Naive thymus-derived CD8-positive, alpha-beta T cell (primary cell): Measurements from ENCODE around the gene BTBD9. TPM values are rescaled to one million over a fixed set of nuclear protein-coding genes. Genes with fewer than 3 reads are reported as not detected.
A peak's percentile ranks its signal among the peaks of the same experiment; 100 is the strongest.

Experiments used
- ATAC-seq, 2 donors: fragments of 150-1000 bp; cut with Tn5 transposase in 1 of 2; sonication (Bioruptor Pico), chemical (Tn5 transposase) in 1 of 2; 1 replicate in 1 of 2; 2 replicates in 1 of 2; pipeline ENCODE4 v1.10.0; 2021; ENCODE audit warnings: mild to moderate bottlenecking in 2 of 2, moderate library complexity in 2 of 2
- POLR2A ChIA-PET: fragments of 350-600 bp; sonication (Branson Sonifier 250); formaldehyde crosslinking; loops from one replicate; lab custom pipeline; 2021; ENCODE audit warnings: antibody characterized with exemption; lab: Charles Lee
- DNase-seq, 10 donors: peaks; one replicate each; pipeline versions ENCODE4 v3.0.0 to v3.0.0-alpha.2; 2020 to 2022
- H3K27ac Mint-ChIP-seq, 10 donors: one replicate each; pipeline ENCODE4 v1.8.0; 2020 to 2022; ENCODE audit warnings: mild to moderate bottlenecking in 10 of 10, mixed read lengths in 10 of 10, moderate library complexity in 4 of 10, inconsistent platforms in 1 of 10
- H3K27me3 Mint-ChIP-seq, 5 donors: one replicate each; pipeline ENCODE4 v1.8.0; 2021 to 2022; ENCODE audit warnings: mixed read lengths in 5 of 5
- H3K36me3 Mint-ChIP-seq, 3 donors: one replicate each; pipeline ENCODE4 v1.8.0; 2020 to 2022; ENCODE audit warnings: mixed read lengths in 3 of 3, mild to moderate bottlenecking in 2 of 3, inconsistent platforms in 1 of 3
- H3K4me1 Mint-ChIP-seq, 4 donors: one replicate each; pipeline ENCODE4 v1.8.0; 2021 to 2022; ENCODE audit warnings: mixed read lengths in 4 of 4
- H3K4me3 Mint-ChIP-seq, 10 donors: one replicate each; pipeline ENCODE4 v1.8.0; 2020 to 2022; ENCODE audit warnings: mild to moderate bottlenecking in 10 of 10, mixed read lengths in 10 of 10, moderate library complexity in 6 of 10, inconsistent platforms in 1 of 10
- H3K9me3 Mint-ChIP-seq, 9 donors: one replicate each; pipeline ENCODE4 v1.8.0; 2020 to 2022; ENCODE audit warnings: mixed read lengths in 9 of 9, mild to moderate bottlenecking in 3 of 9, inconsistent platforms in 1 of 9, moderate library complexity in 1 of 9
- polyA plus RNA-seq, 3 donors: library from polyadenylated mRNA; unstranded; fragments of 300-500 nt; fragmentation: Illumina TruSeq; gene quantifications; one replicate each; pipeline ENCODE4 v1.2.3, GENCODE V29; 2021
- total RNA-seq, 8 experiments: library from RNA in 2 of 8; stranded (reverse) in 2 of 8; gene quantifications; one replicate each; pipeline ENCODE4 v1.2.3 and lab custom pipeline; 2021 to 2026

Gene BTBD9
- total and polyA plus RNA-seq, 5 experiments from 2014 or later = 9.3 to 32.2 (median 10.6) TPM

DNA sequence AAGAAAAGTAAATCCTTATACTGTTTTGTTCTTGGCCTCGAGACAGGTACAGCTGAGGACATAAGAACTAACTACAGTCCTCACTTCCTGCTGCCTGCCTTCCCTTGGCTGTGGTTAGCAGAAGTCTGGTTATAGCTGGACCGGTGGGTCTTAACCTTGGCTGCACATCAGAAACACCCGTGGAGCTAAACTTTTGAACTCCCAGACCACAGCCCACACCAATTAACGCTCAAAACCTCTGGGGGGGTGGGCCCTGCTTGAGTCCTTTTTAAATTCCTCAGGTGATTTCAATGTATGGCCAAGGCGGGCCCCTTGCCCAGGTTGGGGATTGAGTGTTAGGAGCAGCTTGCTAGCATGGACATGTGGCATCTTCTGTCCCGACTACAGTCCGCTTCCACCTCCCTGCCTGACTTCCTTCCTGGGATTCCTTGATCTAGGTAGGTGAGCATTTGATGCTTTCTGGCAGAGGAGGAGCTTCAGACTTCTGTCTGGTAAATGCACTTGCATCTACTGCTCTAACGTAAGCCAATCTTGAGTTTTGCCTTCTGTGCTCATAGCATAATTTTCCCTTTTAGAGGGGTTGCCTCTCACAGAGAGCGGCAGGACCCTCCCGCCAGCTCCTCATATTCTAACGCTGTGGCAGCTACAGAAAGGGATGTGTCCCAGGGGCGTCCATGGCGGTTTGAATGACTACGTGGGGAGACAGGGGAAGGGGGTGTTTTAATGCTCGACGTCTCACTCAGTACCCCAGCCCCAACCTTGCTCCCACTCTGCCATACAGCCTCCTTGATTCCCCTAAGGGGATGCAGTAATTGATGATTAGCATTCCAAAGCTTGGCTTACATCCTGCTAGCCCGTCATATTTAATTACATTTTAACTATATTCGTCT lies 430.1 kb downstream of the BTBD9 start:
- DNase-seq (peak in 1 of 10 donors; percentile 2), ATAC-seq (peak in 1 of 2 donors; percentile 42)
- Mint-ChIP-seq H3K4me3 (peak overlapping the region in 3 of 10 donors; percentile 8 to 36 (median 18)), H3K27me3 (no peaks in the 10 kb centered on the region), H3K27ac (peak overlapping the region in 5 of 10 donors; percentile 29 to 72 (median 34)), H3K9me3 (no peaks in the 10 kb centered on the region), H3K4me1 (peaks cover 18 to 33% (median 20%) of the 10 kb centered on the region in 4 donors), H3K36me3 (peaks cover 3 to 5% (median 5%) of the 10 kb centered on the region in 3 donors)
- POLR2A ChIA-PET = no interaction called here

DNA sequence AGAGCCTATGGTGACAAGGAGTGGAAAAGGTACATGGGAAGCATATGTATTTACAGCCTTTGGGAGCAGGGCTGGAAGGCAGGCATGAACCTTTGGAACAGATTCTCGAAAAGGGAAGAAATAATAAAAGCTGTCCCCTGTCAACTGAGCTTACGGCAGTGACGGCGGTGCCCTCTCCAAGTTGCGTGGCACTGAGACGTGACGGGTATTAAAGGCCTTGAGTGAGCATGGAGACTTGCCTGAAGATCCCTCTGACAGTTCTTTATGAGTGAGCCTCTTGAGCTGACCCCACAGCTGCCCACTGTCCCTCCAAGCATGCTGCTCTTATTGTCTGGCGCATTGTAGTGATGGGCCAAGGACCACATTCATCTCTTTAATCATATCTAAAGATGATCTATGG lies 431.7 kb downstream of the BTBD9 start:
- Mint-ChIP-seq H3K4me3 (no peak overlapping the region), H3K9me3 (peaks cover 0 to 4% (median 0%) of the 10 kb centered on the region in 9 donors), H3K27me3 (no peaks in the 10 kb centered on the region), H3K36me3 (peaks cover 5 to 7% (median 7%) of the 10 kb centered on the region in 3 donors), H3K4me1 (peaks cover 16 to 33% (median 20%) of the 10 kb centered on the region in 4 donors), H3K27ac (peak overlapping the region in 1 of 10 donors; percentile 65)
- POLR2A ChIA-PET = no interaction called here
- DNase-seq = no peak
- no peak for ATAC-seq

DNA sequence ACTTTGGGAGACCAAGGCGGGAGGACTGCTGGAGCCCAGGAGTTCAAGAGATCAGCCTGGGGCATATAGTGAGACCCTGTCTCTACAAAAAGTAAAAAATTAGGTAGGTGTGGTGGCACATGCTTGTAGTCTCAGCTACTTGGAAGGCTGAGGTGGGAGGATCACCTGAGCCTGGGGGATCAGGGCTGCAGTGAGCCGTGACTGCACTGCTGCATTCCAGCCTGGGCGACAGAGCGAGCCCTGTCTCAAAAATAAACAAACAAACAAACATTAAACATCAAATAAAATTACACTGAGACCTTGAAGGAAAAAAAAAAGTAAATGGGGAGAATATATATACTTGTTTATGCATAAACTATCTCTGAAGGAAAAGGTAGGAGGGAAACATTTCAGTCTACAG lies 432.4 kb downstream of the BTBD9 start:
- no peaks in the 10 kb centered on the region for H3K27me3 Mint-ChIP-seq
- no peak overlapping the region for H3K4me3 Mint-ChIP-seq
- H3K27ac Mint-ChIP-seq = peak overlapping the region in 2 of 10 donors; percentile 2 to 48
- H3K9me3 Mint-ChIP-seq = peaks cover 0 to 4% (median 0%) of the 10 kb centered on the region in 9 donors
- DNase-seq (no peak), ATAC-seq (no peak)
- POLR2A ChIA-PET = no interaction called here
- peaks cover 15 to 33% (median 20%) of the 10 kb centered on the region in 4 donors for H3K4me1 Mint-ChIP-seq
- peaks cover 5 to 12% (median 7%) of the 10 kb centered on the region in 3 donors for H3K36me3 Mint-ChIP-seq

DNA sequence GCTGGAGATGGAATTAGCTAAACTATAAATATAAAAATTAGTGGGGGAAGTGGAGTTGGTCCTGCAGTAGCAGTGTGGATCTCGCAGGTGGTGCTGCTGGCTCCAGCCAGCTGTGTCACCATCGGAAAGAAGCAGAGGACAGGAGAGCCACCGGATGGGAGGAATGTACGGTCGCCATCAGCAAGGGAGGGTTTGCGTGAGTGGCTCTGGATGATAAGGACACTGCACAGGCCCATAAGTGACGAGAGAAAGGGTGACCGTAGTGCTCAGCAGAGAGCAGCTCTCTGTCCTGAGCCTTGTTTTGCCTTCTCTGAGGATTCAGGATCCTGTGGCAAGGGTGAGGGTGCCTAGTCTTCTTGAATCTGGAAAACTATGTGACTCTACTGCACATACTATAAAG lies 441.5 kb downstream of the BTBD9 start:
- peaks cover 0 to 16% (median 8%) of the 10 kb centered on the region in 3 donors for H3K36me3 Mint-ChIP-seq
- H3K9me3 Mint-ChIP-seq = peaks cover 0 to 5% (median 0%) of the 10 kb centered on the region in 9 donors
- DNase-seq (no peak), ATAC-seq (no peak)
- H3K4me3 Mint-ChIP-seq = no peak overlapping the region
- H3K4me1 Mint-ChIP-seq = peaks cover 0 to 5% (median 1%) of the 10 kb centered on the region in 4 donors
- POLR2A ChIA-PET = no interaction called here
- H3K27me3 Mint-ChIP-seq = no peaks in the 10 kb centered on the region
- no peak overlapping the region for H3K27ac Mint-ChIP-seq

DNA sequence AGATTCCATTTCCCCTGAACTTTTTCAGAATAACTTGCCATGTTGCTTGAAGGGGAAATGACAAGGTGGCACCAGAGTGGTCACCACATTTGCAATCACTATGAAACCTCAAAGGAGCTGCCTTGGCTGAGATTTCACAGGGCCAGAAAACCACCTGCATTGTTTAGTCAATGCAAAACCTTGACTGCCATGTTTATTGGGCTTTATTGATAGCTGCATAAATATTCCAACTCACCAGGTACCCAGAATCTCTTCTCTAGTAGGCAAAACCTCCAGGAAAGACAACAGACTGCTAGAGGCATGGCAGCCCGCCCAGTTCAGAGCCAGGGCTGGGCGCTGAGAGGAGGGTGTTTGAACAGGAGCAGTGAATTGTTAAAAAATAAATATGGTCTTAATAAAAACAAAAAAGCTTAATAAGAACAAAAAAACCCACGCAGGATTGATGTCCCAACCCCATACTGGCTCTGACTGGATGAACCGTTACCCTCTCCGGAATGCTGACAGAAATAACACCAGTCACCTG lies 444.6 kb downstream of the BTBD9 start:
- ATAC-seq = no peak
- POLR2A ChIA-PET = no interaction called here
- no peak for DNase-seq
- H3K4me3 Mint-ChIP-seq = no peak overlapping the region
- H3K4me1 Mint-ChIP-seq = peaks cover 0 to 4% (median 1%) of the 10 kb centered on the region in 4 donors
- no peaks in the 10 kb centered on the region for H3K27me3 Mint-ChIP-seq
- peaks cover 0 to 18% (median 13%) of the 10 kb centered on the region in 3 donors for H3K36me3 Mint-ChIP-seq
- no peaks in the 10 kb centered on the region for H3K9me3 Mint-ChIP-seq
- peak overlapping the region in 1 of 10 donors; percentile 1 for H3K27ac Mint-ChIP-seq

DNA sequence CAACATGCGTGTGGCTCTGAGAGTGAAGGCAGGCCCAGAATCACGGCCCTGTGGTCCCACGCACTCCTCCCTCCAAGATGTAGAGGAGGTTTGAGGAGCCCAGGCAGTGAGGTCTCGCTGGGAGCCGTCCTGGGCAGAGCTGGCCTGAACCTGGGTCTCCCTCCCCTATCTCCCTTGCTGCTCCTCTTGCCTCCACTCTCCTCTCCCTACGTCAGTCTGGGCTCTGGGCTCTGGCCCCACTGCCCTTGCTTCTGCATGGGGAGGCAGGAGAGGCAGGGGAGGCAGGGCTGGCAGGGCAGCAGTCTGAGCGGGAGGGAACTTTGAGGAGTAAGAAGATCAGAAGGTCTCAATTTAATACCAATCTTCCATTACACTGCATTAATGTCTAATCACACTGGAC lies 445.1 kb downstream of the BTBD9 start:
- ATAC-seq (no peak), DNase-seq (no peak)
- Mint-ChIP-seq H3K4me3 (no peak overlapping the region), H3K36me3 (peaks cover 0 to 22% (median 13%) of the 10 kb centered on the region in 3 donors), H3K27me3 (no peaks in the 10 kb centered on the region), H3K9me3 (no peaks in the 10 kb centered on the region), H3K4me1 (peaks cover 0 to 4% (median 1%) of the 10 kb centered on the region in 4 donors), H3K27ac (no peak overlapping the region)
- POLR2A ChIA-PET = no interaction called here

DNA sequence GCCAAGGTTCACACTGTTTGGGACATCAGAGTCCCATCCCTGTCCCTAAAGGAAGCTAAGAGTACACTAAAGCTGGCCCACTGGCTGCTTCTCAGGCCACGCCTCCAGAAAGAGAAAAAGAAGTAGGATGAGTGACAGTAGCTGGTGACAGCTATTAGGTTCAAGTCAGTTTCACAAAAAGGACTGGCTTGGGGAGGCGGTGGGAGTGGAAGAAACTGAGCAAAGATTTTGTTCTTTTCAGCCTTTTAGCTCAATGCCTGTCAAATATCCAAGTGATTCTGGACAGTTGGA lies 445.5 kb downstream of the BTBD9 start:
- Mint-ChIP-seq H3K9me3 (no peaks in the 10 kb centered on the region), H3K27me3 (no peaks in the 10 kb centered on the region), H3K4me3 (no peak overlapping the region), H3K36me3 (peaks cover 0 to 26% (median 13%) of the 10 kb centered on the region in 3 donors), H3K4me1 (peaks cover 0 to 4% (median 0%) of the 10 kb centered on the region in 4 donors), H3K27ac (no peak overlapping the region)
- POLR2A ChIA-PET = no interaction called here
- ATAC-seq (no peak), DNase-seq (no peak)

DNA sequence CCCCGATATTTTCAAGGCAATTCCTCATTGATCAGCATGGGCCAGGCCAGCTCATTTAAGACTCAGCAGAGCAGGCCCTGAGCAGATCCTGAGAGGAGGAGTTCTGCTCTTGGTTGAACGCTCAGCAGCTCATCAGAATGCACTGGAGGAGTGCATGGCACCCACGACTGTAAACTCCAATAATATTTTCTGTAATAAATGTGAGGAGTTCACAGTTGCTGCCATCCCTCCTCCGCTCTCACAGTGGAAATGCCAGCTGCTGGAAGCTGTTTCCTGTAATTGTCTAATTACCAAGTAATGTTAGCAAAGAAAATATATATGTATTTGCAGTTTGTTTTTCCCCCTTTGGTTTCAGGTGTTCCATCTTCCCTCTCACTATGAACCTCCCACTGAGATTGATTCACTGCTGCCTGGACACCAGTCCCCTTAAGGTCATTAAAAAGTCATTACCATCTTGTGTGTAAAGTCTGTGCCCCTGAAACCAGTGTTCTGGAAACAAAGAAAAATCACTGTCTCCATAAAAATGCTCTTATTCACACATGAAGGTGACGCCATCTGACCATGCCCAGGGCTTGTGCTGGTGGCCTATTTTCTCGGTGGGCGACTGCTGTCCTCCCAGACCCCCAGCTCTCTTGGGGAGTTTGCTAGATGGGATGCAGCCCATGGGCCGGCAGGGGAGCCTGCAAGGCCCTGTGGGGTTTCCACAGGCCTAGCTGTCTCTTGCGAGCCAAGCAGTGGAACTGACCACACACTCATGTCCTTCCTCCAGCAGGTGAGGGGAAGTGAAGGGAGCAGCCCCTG lies 446.0 kb downstream of the BTBD9 start:
- H3K36me3 Mint-ChIP-seq = peaks cover 0 to 30% (median 13%) of the 10 kb centered on the region in 3 donors
- POLR2A ChIA-PET = no interaction called here

DNA sequence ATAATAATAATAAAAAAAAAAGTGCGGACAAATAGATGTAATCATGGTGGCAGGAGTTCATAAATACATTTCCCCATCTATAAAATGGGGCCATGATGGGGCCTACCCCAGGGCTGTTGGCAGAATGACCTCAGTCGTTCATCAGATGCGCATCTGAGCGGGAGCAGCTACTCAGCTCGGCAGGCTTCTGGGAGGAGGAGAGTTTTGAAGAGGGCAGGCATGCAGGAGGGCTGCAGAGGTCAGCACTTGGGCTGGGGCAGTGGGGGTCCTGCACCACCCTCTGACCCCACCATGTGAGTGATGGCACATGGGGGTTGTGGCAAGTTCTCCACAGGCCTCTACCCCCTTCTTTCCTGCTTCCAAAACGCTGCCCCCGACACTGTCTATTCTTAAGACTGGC lies 446.7 kb downstream of the BTBD9 start:
- POLR2A ChIA-PET = no interaction called here
- Mint-ChIP-seq H3K36me3 (peaks cover 0 to 30% (median 16%) of the 10 kb centered on the region in 3 donors), H3K4me1 (peaks cover 0 to 7% (median 0%) of the 10 kb centered on the region in 4 donors), H3K9me3 (no peaks in the 10 kb centered on the region), H3K27me3 (no peaks in the 10 kb centered on the region), H3K27ac (no peak overlapping the region), H3K4me3 (no peak overlapping the region)
- ATAC-seq (no peak), DNase-seq (no peak)

More for the DNA sequence above, 446.0 kb downstream of the BTBD9 start:
- peak overlapping the region in 2 of 10 donors; percentile 12 to 17 for H3K27ac Mint-ChIP-seq
- DNase-seq (no peak), ATAC-seq (no peak)
- peaks cover 0 to 7% (median 0%) of the 10 kb centered on the region in 4 donors for H3K4me1 Mint-ChIP-seq
- H3K27me3 Mint-ChIP-seq = no peaks in the 10 kb centered on the region
- no peak overlapping the region for H3K4me3 Mint-ChIP-seq
- no peaks in the 10 kb centered on the region for H3K9me3 Mint-ChIP-seq

DNA sequence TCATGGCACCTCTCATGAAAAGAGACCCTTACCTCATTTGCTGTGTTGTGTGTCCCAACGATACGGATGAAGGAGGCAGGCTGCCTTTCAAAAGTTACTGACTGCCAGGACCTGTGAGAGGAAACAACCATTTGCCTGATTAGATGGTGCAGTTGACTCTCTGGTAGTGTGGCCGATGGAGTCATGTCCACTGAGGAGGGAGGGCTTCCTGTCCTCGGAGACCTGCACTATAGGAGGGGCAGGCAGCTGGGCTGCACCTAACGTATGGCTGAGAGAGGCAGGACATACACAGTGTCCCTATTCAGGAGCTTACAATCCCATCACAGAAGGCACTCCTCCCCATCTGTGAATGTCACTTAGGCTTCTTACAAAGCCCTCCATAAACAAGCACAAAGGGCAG lies 447.2 kb downstream of the BTBD9 start:
- Mint-ChIP-seq H3K36me3 (peaks cover 0 to 33% (median 12%) of the 10 kb centered on the region in 3 donors), H3K9me3 (no peaks in the 10 kb centered on the region), H3K27ac (no peak overlapping the region), H3K4me1 (peaks cover 0 to 10% (median 0%) of the 10 kb centered on the region in 4 donors), H3K27me3 (no peaks in the 10 kb centered on the region), H3K4me3 (no peak overlapping the region)
- no peak for DNase-seq
- POLR2A ChIA-PET = no interaction called here
- no peak for ATAC-seq

DNA sequence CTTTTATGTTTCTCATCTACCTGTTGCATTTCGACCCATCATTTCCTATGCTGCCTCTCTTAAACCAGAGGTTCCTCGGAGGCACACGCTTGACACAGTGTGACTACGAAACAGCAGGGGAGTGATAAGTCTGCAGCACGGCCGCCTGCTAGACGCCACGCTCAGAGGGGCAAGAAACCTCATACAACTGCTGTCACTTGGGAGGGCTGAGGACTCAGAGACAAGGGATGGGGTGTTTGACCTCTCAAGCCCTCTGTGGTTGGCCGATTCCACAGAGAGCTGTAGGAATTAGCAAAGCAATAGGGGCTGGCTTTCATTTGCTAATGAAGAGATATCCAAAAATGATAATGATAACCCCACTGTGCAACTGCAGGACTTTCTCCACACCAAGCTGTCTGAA lies 447.7 kb downstream of the BTBD9 start:
- Mint-ChIP-seq H3K4me1 (peaks cover 0 to 15% (median 0%) of the 10 kb centered on the region in 4 donors), H3K4me3 (peak overlapping the region in 1 of 10 donors; percentile 26), H3K27me3 (no peaks in the 10 kb centered on the region), H3K36me3 (peaks cover 0 to 34% (median 11%) of the 10 kb centered on the region in 3 donors), H3K27ac (peak overlapping the region in 1 of 10 donors; percentile 1), H3K9me3 (no peaks in the 10 kb centered on the region)
- ATAC-seq (no peak), DNase-seq (no peak)
- POLR2A ChIA-PET = no interaction called here

DNA sequence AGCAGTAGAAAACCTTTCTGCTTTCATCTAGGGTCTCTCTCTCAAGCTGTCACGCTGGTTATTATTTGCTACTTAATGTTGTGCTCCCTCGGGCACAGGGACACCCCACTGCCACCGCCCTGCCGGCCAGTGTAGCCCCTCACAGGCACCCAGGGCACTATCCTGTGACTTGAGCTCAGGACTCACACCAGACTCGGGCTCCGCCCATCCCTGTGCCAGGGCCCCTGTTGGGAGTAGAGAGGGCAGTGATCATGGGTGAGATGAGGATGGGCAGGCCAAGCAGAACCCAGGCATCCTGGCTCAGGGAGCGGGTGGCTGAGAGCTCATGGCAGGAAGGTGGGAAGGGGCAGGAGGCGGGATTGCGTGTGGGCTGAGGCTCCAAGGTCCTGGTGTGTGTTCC lies 448.3 kb downstream of the BTBD9 start:
- no peaks in the 10 kb centered on the region for H3K9me3 Mint-ChIP-seq

More for the DNA sequence above, 448.3 kb downstream of the BTBD9 start:
- Mint-ChIP-seq H3K27ac (no peak overlapping the region), H3K4me3 (no peak overlapping the region), H3K27me3 (no peaks in the 10 kb centered on the region), H3K4me1 (peaks cover 0 to 16% (median 0%) of the 10 kb centered on the region in 4 donors), H3K36me3 (peaks cover 0 to 29% (median 11%) of the 10 kb centered on the region in 3 donors)
- POLR2A ChIA-PET = no interaction called here
- DNase-seq = no peak
- no peak for ATAC-seq
